Thyroid gland (tissue), 4 donors: ENCODE data around the gene KCNB1. TPM values are rescaled to one million over a fixed set of nuclear protein-coding genes. Genes with fewer than 3 reads are reported as not detected.
A peak's percentile ranks its signal among the peaks of the same experiment; 100 is the strongest.

Experiments
- DNase-seq, 2 donors: peaks; one replicate each; pipeline ENCODE4 v3.0.0-alpha.2; 2019
- H3K27ac ChIP-seq, 3 donors: fragments of 200-600 bp; sonication (generic); 1 replicate in 2 of 3; 2 replicates in 1 of 3; pipeline ENCODE4 v1.5.1; 2016 to 2019; ENCODE audit warnings: mild to moderate bottlenecking in 1 of 3, moderate library complexity in 1 of 3
- H3K27me3 ChIP-seq: fragments of 200-600 bp; sonication (generic); one replicate; pipeline ENCODE4 v1.5.1; 2019
- H3K36me3 ChIP-seq, 2 donors: fragments of 200-600 bp; sonication (generic); one replicate each; pipeline ENCODE4 v1.5.1; 2016 to 2019
- H3K4me1 ChIP-seq, 2 donors: fragments of 200-600 bp; sonication (generic); one replicate each; pipeline ENCODE4 v1.5.1; 2017 to 2019
- H3K4me3 ChIP-seq, 3 donors: fragments of 200-600 bp; sonication (generic); replicated peaks in 1 of 3; 1 replicate in 2 of 3; 2 replicates in 1 of 3; pipeline ENCODE4 v1.5.1; 2016; ENCODE audit warnings: mild to moderate bottlenecking in 1 of 3
- H3K9me3 ChIP-seq: fragments of 200-600 bp; sonication (generic); one replicate; pipeline ENCODE4 v1.5.1; 2017
- CTCF ChIP-seq, 6 experiments: fragments of 200-600 bp in 3 of 6; fragments of 450-650 bp in 3 of 6; sonication (generic) in 3 of 6; IDR thresholded peaks; one replicate each; pipeline ENCODE4 v1.5.1; 2016 to 2019; ENCODE audit warnings: antibody characterized with exemption in 6 of 6, mild to moderate bottlenecking in 2 of 6, inconsistent platforms in 1 of 6, moderate library complexity in 1 of 6
- POLR2A ChIP-seq, 2 donors: fragments of 450-650 bp; IDR thresholded peaks; one replicate each; pipeline ENCODE4 v1.6.1; 2017; ENCODE audit warnings: antibody characterized with exemption in 2 of 2, mild to moderate bottlenecking in 2 of 2, moderate library complexity in 1 of 2
- WGBS, 2 donors: methylation state at CpG; one replicate each; pipeline ENCODE4 v1.1.5; 2017; 5-methylcytosine and 5-hydroxymethylcytosine counted together
- intact Hi-C: fragments of 100-400 bp; cut with DNase I; formaldehyde crosslinking; loops from one replicate; pipeline ENCODE4 v1.15.1; 2023
- total RNA-seq, 4 donors: library from RNA; depleted of rRNA; stranded (reverse); fragments of >200 nt; gene quantifications; one replicate each; pipeline ENCODE4 v1.2.3, GENCODE V29; 2016

KCNB1 gene
- total RNA-seq, 4 donors from 2014 or later: 0.34 to 0.54 (median 0.47) TPM

- no peak overlapping the region for H3K4me3 ChIP-seq
- intact Hi-C loops: no loop called here
- no peaks in the 10 kb centered on the region for H3K9me3 ChIP-seq
- H3K36me3 ChIP-seq: no peaks in the 10 kb centered on the region
- TF ChIP-seq CTCF (IDR thresholded peaks at IDR 0.05): no peak
- no peak for TF ChIP-seq POLR2A (IDR thresholded peaks at IDR 0.05)
- no peak for DNase-seq
- peaks cover 0 to 5% of the 10 kb centered on the region in 2 donors for H3K4me1 ChIP-seq
- H3K27ac ChIP-seq: no peak overlapping the region
- WGBS, 2 donors: 94 to 100% methylated on average over 2 of the region's 2 CpGs
- no peaks in the 10 kb centered on the region for H3K27me3 ChIP-seq
Measured at GRCh38 chr20:49403012-49403411, 79.5 kb downstream of the KCNB1 start.

- Histone ChIP-seq H3K27me3 (no peaks in the 10 kb centered on the region), H3K27ac (peak overlapping the region in 2 of 3 donors; percentile 33 to 49), H3K9me3 (no peaks in the 10 kb centered on the region), H3K4me3 (no peak overlapping the region), H3K4me1 (peaks cover 0 to 5% of the 10 kb centered on the region in 2 donors), H3K36me3 (no peaks in the 10 kb centered on the region)
- intact Hi-C loops: no loop called here
- DNase-seq: no peak
- no peak for TF ChIP-seq CTCF (IDR thresholded peaks at IDR 0.05)
- 40 to 44% methylated on average over 3 of the region's 3 CpGs for WGBS, 2 donors
Measured at GRCh38 chr20:49400904-49401303, 81.6 kb downstream of the KCNB1 start.

DNA sequence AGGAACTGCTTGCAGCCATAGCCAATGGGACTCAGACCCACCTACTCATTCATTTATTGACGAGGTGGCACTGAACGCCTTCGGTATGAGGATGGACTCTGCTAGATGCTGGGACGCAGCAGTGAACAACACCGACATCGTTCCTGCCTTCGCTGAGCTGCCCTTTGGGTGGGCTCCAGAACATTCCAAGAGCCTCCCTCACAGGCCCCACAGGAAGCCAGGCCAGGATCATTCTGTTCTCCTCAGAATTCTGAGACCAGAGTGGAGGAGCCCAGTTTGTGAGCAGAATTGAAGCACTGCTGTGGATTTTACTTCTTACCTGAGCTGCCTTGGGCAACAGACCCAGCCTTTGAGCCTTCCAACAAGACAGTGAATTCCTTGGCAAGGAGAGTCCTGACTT lies 82.1 kb downstream of the KCNB1 start:
- Histone ChIP-seq H3K9me3 (no peaks in the 10 kb centered on the region), H3K27me3 (no peaks in the 10 kb centered on the region), H3K27ac (peak overlapping the region in 2 of 3 donors; percentile 33 to 49), H3K4me3 (no peak overlapping the region), H3K4me1 (peaks cover 0 to 5% of the 10 kb centered on the region in 2 donors), H3K36me3 (no peaks in the 10 kb centered on the region)
- DNase-seq: peak in 1 of 2 donors; percentile 10
- 61 to 69% methylated on average over 7 of the region's 7 CpGs for WGBS, 2 donors
- no peak for TF ChIP-seq POLR2A (IDR thresholded peaks at IDR 0.05)
- no peak for TF ChIP-seq CTCF (IDR thresholded peaks at IDR 0.05)
- intact Hi-C loops: no loop called here

DNA sequence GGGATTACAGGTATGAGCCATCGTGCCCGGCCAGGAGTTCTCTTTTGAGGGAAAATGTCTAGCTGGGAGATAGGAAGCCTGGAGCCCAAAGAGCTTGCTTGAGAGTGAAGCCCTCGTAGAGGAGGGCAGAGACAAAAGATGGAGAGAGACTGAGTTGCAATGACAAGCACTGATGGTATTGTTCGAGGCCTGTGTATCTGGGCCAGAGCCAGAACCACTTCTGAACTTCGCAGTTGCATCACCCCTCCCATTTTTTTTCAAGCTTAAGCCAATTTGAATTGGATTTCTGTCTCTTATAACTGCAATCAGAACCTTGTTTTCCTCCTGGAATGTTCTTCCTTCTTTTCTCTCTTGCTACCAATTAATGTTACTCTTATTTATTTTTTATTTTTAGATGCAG lies 83.1 kb downstream of the KCNB1 start:
- DNase-seq: peak in 1 of 2 donors; percentile 24
- TF ChIP-seq POLR2A (IDR thresholded peaks at IDR 0.05) (no peak), CTCF (IDR thresholded peaks at IDR 0.05) (no peak)
- H3K27ac ChIP-seq: peak overlapping the region in 1 of 3 donors; percentile 24
- intact Hi-C loops: no loop called here
- H3K27me3 ChIP-seq: no peaks in the 10 kb centered on the region
- H3K4me3 ChIP-seq: no peak overlapping the region
- no peaks in the 10 kb centered on the region for H3K36me3 ChIP-seq
- peaks cover 0 to 5% of the 10 kb centered on the region in 2 donors for H3K4me1 ChIP-seq
- 42 to 47% methylated on average over 5 of the region's 5 CpGs for WGBS, 2 donors
- H3K9me3 ChIP-seq: no peaks in the 10 kb centered on the region

- intact Hi-C loops: no loop called here
- Histone ChIP-seq H3K9me3 (no peaks in the 10 kb centered on the region), H3K4me1 (peaks cover 0 to 5% of the 10 kb centered on the region in 2 donors), H3K4me3 (no peak overlapping the region), H3K36me3 (no peaks in the 10 kb centered on the region), H3K27ac (no peak overlapping the region), H3K27me3 (no peaks in the 10 kb centered on the region)
- no peak for DNase-seq
- TF ChIP-seq POLR2A (IDR thresholded peaks at IDR 0.05) (no peak), CTCF (IDR thresholded peaks at IDR 0.05) (no peak)
- 87 to 95% methylated on average over 4 of the region's 4 CpGs for WGBS, 2 donors
Measured at GRCh38 chr20:49398401-49399144, 83.9 kb downstream of the KCNB1 start.
